K562 (cell line): ENCODE measurements around the gene MTG1. TPM values are rescaled to one million over a fixed set of nuclear protein-coding genes. Genes with fewer than 3 reads are reported as not detected.

Experiments used
- ATAC-seq: fragments of 200-7000 bp; cut with Tn5 transposase; 3 replicates; pipeline ENCODE4 v1.9.1; 2020; ENCODE audit warnings: moderate library complexity
- BruUV-seq: library from RNA; stranded (reverse); fragments of 400-500 nt; replicated peaks from 2 replicates; lab custom pipeline; 2021; lab: Mats Ljungman, UMichigan
- CTCF ChIA-PET: fragments of 300-600 bp; formaldehyde crosslinking; extraction: SDS; loops from one replicate; lab custom pipeline; 2021; ENCODE audit warnings: low intra/inter-chr PET ratio; lab: Yijun Ruan, JAX
- POLR2A ChIA-PET: fragments of 300-600, 350-650 bp; sonication (Branson Sonifier 250); formaldehyde crosslinking; extraction: SDS; loops from one replicate; lab custom pipeline; 2021; ENCODE audit warnings: antibody characterized with exemption, inconsistent platforms; lab: Yijun Ruan, JAX
- DNase-seq, 4 experiments: peaks; one replicate each; pipeline versions ENCODE4 v3.0.0 to v3.0.0-alpha.2; 2011 to 2018; ENCODE audit warnings: low spot score in 3 of 4, mixed read lengths in 3 of 4; ENCODE audit errors: extremely low read depth in 1 of 4
- FAIRE-seq: peaks from 2 replicates; lab custom pipeline; 2011; peaks lifted over from hg19 to GRCh38; lab: Jason Lieb, UNC
- H2AFZ ChIP-seq: 2 replicates; pipeline ENCODE4 v1.6.0; 2011; ENCODE audit warnings: low read depth, low read length, control low read depth, inconsistent platforms
- H3K27ac ChIP-seq: fragments of 200-600 bp; 3 replicates; pipeline ENCODE4 v1.8.0; 2011; ENCODE audit warnings: low read depth, mild to moderate bottlenecking, control low read depth, inconsistent platforms, low read length, moderate library complexity, mixed read lengths; ENCODE audit errors: extremely low read depth
- H3K27me3 ChIP-seq, 2 experiments: fragments of 300-600 bp in 1 of 2; 2 replicates in 1 of 2; 3 replicates in 1 of 2; pipeline versions ENCODE4 v1.6.0 to v1.8.0; 2011; ENCODE audit warnings: inconsistent platforms in 2 of 2, low read length in 2 of 2, mild to moderate bottlenecking in 1 of 2, mixed read lengths in 1 of 2, moderate library complexity in 1 of 2; ENCODE audit not compliant: control insufficient read depth in 2 of 2, insufficient read depth in 2 of 2
- H3K36me3 ChIP-seq: fragments of 300-600 bp; 3 replicates; pipeline ENCODE4 v1.8.0; 2011; ENCODE audit warnings: mild to moderate bottlenecking, low read length, inconsistent platforms; ENCODE audit not compliant: control insufficient read depth, insufficient read depth
- H3K4me1 ChIP-seq, 2 experiments: fragments of 200-600 bp in 1 of 2; replicated peaks in 1 of 2; 2 replicates in 1 of 2; 3 replicates in 1 of 2; pipeline versions ENCODE4 v1.5.1 to v1.8.0; 2011; ENCODE audit warnings: inconsistent platforms in 2 of 2, low read length in 2 of 2, mild to moderate bottlenecking in 1 of 2, mixed read lengths in 1 of 2, moderate library complexity in 1 of 2; ENCODE audit not compliant: control insufficient read depth in 2 of 2, insufficient read depth in 2 of 2
- H3K4me2 ChIP-seq: 2 replicates; pipeline ENCODE4 v1.6.1; 2011; ENCODE audit warnings: low read length, control low read depth, inconsistent platforms, mixed read lengths; ENCODE audit not compliant: insufficient read depth
- H3K4me3 ChIP-seq: fragments of 200-600 bp; sonication (generic), shearing (Covaris generic); 2 replicates; pipeline ENCODE4 v1.5.1; 2016; ENCODE audit warnings: control low read depth, inconsistent platforms
- H3K79me2 ChIP-seq: fragments of 200-600 bp; 3 replicates; pipeline ENCODE4 v1.8.0; 2011; ENCODE audit warnings: low read length, inconsistent platforms; ENCODE audit not compliant: control insufficient read depth, insufficient read depth
- H3K9ac ChIP-seq, 2 experiments: 2 replicates each; pipeline versions ENCODE4 v1.6.0 to v1.6.1; 2011; ENCODE audit warnings: low read depth in 2 of 2, low read length in 2 of 2, control low read depth in 1 of 2, inconsistent platforms in 1 of 2, mild to moderate bottlenecking in 1 of 2, mixed read lengths in 1 of 2; ENCODE audit not compliant: insufficient read depth in 1 of 2
- H3K9me1 ChIP-seq: one replicate; pipeline ENCODE4 v1.6.0; 2011; ENCODE audit warnings: inconsistent platforms, mild to moderate bottlenecking, low read length, moderate library complexity; ENCODE audit not compliant: control insufficient read depth, insufficient read depth
- H3K9me3 ChIP-seq: replicated peaks from 2 replicates; pipeline ENCODE4 v1.5.1; 2011; ENCODE audit warnings: low read depth, low read length, inconsistent platforms; ENCODE audit not compliant: control insufficient read depth, insufficient read depth
- H4K20me1 ChIP-seq: replicated peaks from 2 replicates; pipeline ENCODE4 v1.6.1; 2011; ENCODE audit warnings: low read length, inconsistent platforms, mixed read lengths; ENCODE audit not compliant: control insufficient read depth, insufficient read depth
- CREB3 ChIP-seq: fragments of 450-650 bp; conservative IDR thresholded peaks from 2 replicates; pipeline ENCODE4 v1.6.1; 2016; ENCODE audit warnings: missing genetic modification characterization, low read depth, mild to moderate bottlenecking, missing compliant biosample characterization, moderate library complexity
- FOXA3 ChIP-seq, 2 experiments: fragments of 450-650 bp in 1 of 2; sonication (generic) in 1 of 2; formaldehyde crosslinking; IDR thresholded peaks in 1 of 2; conservative IDR thresholded peaks in 1 of 2; 2 replicates each; pipeline versions ENCODE4 v1.4.0 to v1.8.0; 2020 to 2022; ENCODE audit warnings: mild to moderate bottlenecking in 2 of 2, missing genetic modification reagents in 1 of 2
- FOXJ2 ChIP-seq: fragments of 200-800 bp; sonication (Bioruptor generic); IDR thresholded peaks from 2 replicates; pipeline ENCODE4 v1.6.1; 2016; ENCODE audit warnings: missing genetic modification characterization, missing compliant biosample characterization
- HMGN3 ChIP-seq: IDR thresholded peaks from 2 replicates; pipeline ENCODE4 v1.6.1; 2011; ENCODE audit warnings: borderline replicate concordance, low read depth, mild to moderate bottlenecking, mixed read lengths, low read length; ENCODE audit not compliant: insufficient read length; ENCODE audit errors: extremely low read depth
- IFI16 ChIP-seq: fragments of 250-450 bp; sonication (Bioruptor Pico); IDR thresholded peaks from 2 replicates; pipeline ENCODE4 v2.1.2; 2022; ENCODE audit warnings: mild to moderate bottlenecking, inconsistent platforms
- MTA2 ChIP-seq: fragments of 450-650 bp; IDR thresholded peaks from 2 replicates; pipeline ENCODE4 v1.6.1; 2016; ENCODE audit warnings: low read depth
- POLR2AphosphoS2 ChIP-seq: IDR thresholded peaks from 2 replicates; pipeline ENCODE4 v1.6.1; 2012; ENCODE audit warnings: low read length, improper control_type of control experiment
- RBM25 ChIP-seq: fragments of 200-400 bp; formaldehyde crosslinking; IDR thresholded peaks from 2 replicates; pipeline ENCODE4 v1.6.1; 2018; ENCODE audit warnings: low read length, low read depth, moderate library complexity; ENCODE audit not compliant: severe bottlenecking
- SAFB2 ChIP-seq: fragments of 200-400 bp; formaldehyde crosslinking; IDR thresholded peaks from 2 replicates; pipeline ENCODE4 v1.6.1; 2018; ENCODE audit warnings: borderline replicate concordance, low read length, low read depth, moderate library complexity; ENCODE audit not compliant: severe bottlenecking
- TRIM25 ChIP-seq: fragments of 450-650 bp; IDR thresholded peaks from 2 replicates; pipeline ENCODE4 v1.7.0; 2016; ENCODE audit warnings: borderline replicate concordance
- ZFP91 ChIP-seq: sonication (generic); formaldehyde crosslinking; IDR thresholded peaks from 2 replicates; pipeline ENCODE4 v1.8.0; 2022; ENCODE audit warnings: mild to moderate bottlenecking, missing genetic modification reagents
- WGBS: fragments of 100-300 bp; shearing (Covaris generic); methylation state at CpG from one replicate; pipeline ENCODE4 v1.1.6; 2016; ENCODE audit warnings: low coverage, mixed read lengths; ENCODE audit not compliant: insufficient coverage; ENCODE audit errors: missing lambda C conversion rate; 5-methylcytosine and 5-hydroxymethylcytosine counted together
- in situ Hi-C: fragments of 300-500 bp; cut with MboI; formaldehyde crosslinking; loops from 4 replicates; pipeline ENCODE4 v1.15.0; 2018; ENCODE audit warnings: inconsistent platforms, mixed read lengths
- intact Hi-C: fragments of 100-400 bp; cut with micrococcal nuclease; formaldehyde crosslinking; loops from 2 replicates; pipeline ENCODE4 v1.14.2; 2022
- polyA plus RNA-seq, 8 experiments: library from polyadenylated mRNA; depleted of rRNA in 4 of 8; stranded (reverse) in 5 of 8; unstranded in 3 of 8; fragments of >200 nt; fragmentation: Nextera tagmentation in 2 of 8; fragmentation: Illumina TruSeq in 1 of 8; extraction: Ambion mirVana in 2 of 8; extraction: Trizol in 1 of 8; gene quantifications; 2 replicates each; pipeline versions ENCODE4 v1.2.1 to v1.2.3, GENCODE V29; 2011 to 2014; ENCODE audit warnings: inconsistent platforms in 1 of 8, missing spikeins in 1 of 8
- total RNA-seq, 7 experiments: library from RNA; depleted of rRNA in 6 of 7; stranded (reverse); fragments of >200 nt in 6 of 7; fragmentation: Illumina TruSeq in 2 of 7; extraction: Trizol in 2 of 7; gene quantifications; 2 replicates each; pipeline versions ENCODE4 v1.2.1 to v1.2.3, GENCODE V29; 2011 to 2021; ENCODE audit warnings: low replicate concordance in 1 of 7
- TF ChIP-seq, protein P1 (sequence below): fragments of 450-650 bp; IDR thresholded peaks from 2 replicates; pipeline ENCODE4 v1.6.1; 2016; ENCODE audit warnings: low read depth, mild to moderate bottlenecking, moderate library complexity
- TF ChIP-seq, protein P2 (sequence below): fragments of 250-450 bp; sonication (Bioruptor Pico); IDR thresholded peaks from 2 replicates; pipeline ENCODE4 v1.4.0; 2020; ENCODE audit warnings: mild to moderate bottlenecking, moderate library complexity

The MTG1 gene
- total and polyA plus RNA-seq, 9 of the 15 experiments (the other 6 are each of a cell fraction or from before 2014, with no cell fraction given), result 2.8 to 28.2 (median 15.4) TPM

- ATAC-seq, result no peak
- in situ Hi-C loops, result no loop called here
- no peak overlapping the region for H2AFZ ChIP-seq
- no peak for FAIRE-seq
- no peaks in the 10 kb centered on the region for H4K20me1 ChIP-seq
- CTCF ChIA-PET, result no interaction called here
- no TSS peak for BruUV-seq
- H3K36me3 ChIP-seq, result peaks cover 12% of the 10 kb centered on the region; the same call in 1 of the 3 replicates
- intact Hi-C loops, result loop anchor here (5.0 kb wide), 1 partner anchor 37 kb away; the partner anchor contains the start of gene MTG1
- no peaks in the 10 kb centered on the region for H3K9me1 ChIP-seq
- no peaks in the 10 kb centered on the region for H3K9me3 ChIP-seq
- no peak for DNase-seq
- POLR2A ChIA-PET, result interaction anchor here (0.7 kb wide), 1 partner anchor 13 kb away, joined by 3 read pairs; no protein-coding TSS in a partner anchor
- peaks cover 9 to 75% of the 10 kb centered on the region in 2 experiments for H3K4me1 ChIP-seq
- no peaks in the 10 kb centered on the region for H3K27me3 ChIP-seq
- H3K79me2 ChIP-seq, result peaks cover 12% of the 10 kb centered on the region
- H3K4me3 ChIP-seq, result no peak overlapping the region
- H3K4me2 ChIP-seq, result no peak overlapping the region
- H3K27ac ChIP-seq, result no peak overlapping the region
- no peak overlapping the region for H3K9ac ChIP-seq
- WGBS, result 89% methylated on average over 3 of the region's 6 CpGs
- TF ChIP-seq POLR2AphosphoS2 (no peak), TRIM25 (no peak), FOXJ2 (no peak), SAFB2 (no peak), ZFP91 (CRISPR knock-in tag) (no peak), HMGN3 (no peak), CREB3 (no peak), RBM25 (no peak), MTA2 (no peak), FOXA3 (CRISPR knock-in tag; conservative IDR thresholded peaks at IDR 0.05 in 1 of 2, IDR thresholded peaks at IDR 0.05 in 1 of 2) (no peak), IFI16 (no peak)
- TF ChIP-seq, protein P1, sequence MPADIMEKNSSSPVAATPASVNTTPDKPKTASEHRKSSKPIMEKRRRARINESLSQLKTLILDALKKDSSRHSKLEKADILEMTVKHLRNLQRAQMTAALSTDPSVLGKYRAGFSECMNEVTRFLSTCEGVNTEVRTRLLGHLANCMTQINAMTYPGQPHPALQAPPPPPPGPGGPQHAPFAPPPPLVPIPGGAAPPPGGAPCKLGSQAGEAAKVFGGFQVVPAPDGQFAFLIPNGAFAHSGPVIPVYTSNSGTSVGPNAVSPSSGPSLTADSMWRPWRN, result no peak
- TF ChIP-seq, protein P2, sequence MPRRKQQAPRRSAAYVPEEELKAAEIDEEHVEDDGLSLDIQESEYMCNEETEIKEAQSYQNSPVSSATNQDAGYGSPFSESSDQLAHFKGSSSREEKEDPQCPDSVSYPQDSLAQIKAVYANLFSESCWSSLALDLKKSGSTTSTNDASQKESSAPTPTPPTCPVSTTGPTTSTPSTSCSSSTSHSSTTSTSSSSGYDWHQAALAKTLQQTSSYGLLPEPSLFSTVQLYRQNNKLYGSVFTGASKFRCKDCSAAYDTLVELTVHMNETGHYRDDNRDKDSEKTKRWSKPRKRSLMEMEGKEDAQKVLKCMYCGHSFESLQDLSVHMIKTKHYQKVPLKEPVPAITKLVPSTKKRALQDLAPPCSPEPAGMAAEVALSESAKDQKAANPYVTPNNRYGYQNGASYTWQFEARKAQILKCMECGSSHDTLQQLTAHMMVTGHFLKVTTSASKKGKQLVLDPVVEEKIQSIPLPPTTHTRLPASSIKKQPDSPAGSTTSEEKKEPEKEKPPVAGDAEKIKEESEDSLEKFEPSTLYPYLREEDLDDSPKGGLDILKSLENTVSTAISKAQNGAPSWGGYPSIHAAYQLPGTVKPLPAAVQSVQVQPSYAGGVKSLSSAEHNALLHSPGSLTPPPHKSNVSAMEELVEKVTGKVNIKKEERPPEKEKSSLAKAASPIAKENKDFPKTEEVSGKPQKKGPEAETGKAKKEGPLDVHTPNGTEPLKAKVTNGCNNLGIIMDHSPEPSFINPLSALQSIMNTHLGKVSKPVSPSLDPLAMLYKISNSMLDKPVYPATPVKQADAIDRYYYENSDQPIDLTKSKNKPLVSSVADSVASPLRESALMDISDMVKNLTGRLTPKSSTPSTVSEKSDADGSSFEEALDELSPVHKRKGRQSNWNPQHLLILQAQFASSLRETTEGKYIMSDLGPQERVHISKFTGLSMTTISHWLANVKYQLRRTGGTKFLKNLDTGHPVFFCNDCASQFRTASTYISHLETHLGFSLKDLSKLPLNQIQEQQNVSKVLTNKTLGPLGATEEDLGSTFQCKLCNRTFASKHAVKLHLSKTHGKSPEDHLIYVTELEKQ (CRISPR knock-in tag), result no peak
These were observed 38.7 kb upstream of the MTG1 start for GRCh38 chr10:133355266-133355665.
